NB4 (cell line): ENCODE measurements around the gene LRMDA.
"Not testable (repeated sequence)": the region's sequence is repeated elsewhere in the genome, so short reads cannot be mapped to it uniquely, and the experiment has no call there.

Experiments
- DNase-seq: peaks from one replicate; pipeline ENCODE4 v3.0.0; 2010; ENCODE audit warnings: low read depth
- H3K4me3 ChIP-seq: one replicate; pipeline ENCODE4 v1.5.1; 2011; ENCODE audit warnings: mild to moderate bottlenecking, low read depth, low read length, moderate library complexity
- CTCF ChIP-seq: IDR thresholded peaks from one replicate; pipeline ENCODE4 v1.5.1; 2012; ENCODE audit warnings: low read depth, low read length
- MAX ChIP-seq: IDR thresholded peaks from 2 replicates; pipeline ENCODE4 v1.6.1; 2011; ENCODE audit warnings: low read depth, low read length
- MYC ChIP-seq: IDR thresholded peaks from 2 replicates; pipeline ENCODE4 v1.6.1; 2011; ENCODE audit warnings: low read depth, low read length
- POLR2A ChIP-seq: IDR thresholded peaks from 2 replicates; pipeline ENCODE4 v1.6.1; 2011; ENCODE audit warnings: mild to moderate bottlenecking; ENCODE audit not compliant: insufficient read length; ENCODE audit errors: extremely low read depth

The LRMDA gene

GRCh38 chr10:75512203-75512933, 80.9 kb downstream of the LRMDA start:
- TF ChIP-seq MAX (no peak), POLR2A (no peak), MYC (no peak), CTCF (no peak)
- DNase-seq: no peak
- no peak overlapping the region for H3K4me3 ChIP-seq

GRCh38 chr10:75513292-75513885, 82.0 kb downstream of the LRMDA start:
- DNase-seq: no peak
- H3K4me3 ChIP-seq: no peak overlapping the region
- no peak for TF ChIP-seq MAX
- TF ChIP-seq POLR2A: no peak
- TF ChIP-seq CTCF: no peak
- no peak for TF ChIP-seq MYC

GRCh38 chr10:75514830-75515229, 83.4 kb downstream of the LRMDA start:
- no peak for DNase-seq
- H3K4me3 ChIP-seq: no peak overlapping the region
- TF ChIP-seq MYC (no peak), POLR2A (no peak), CTCF (no peak), MAX (no peak)

- not testable (repeated sequence) for H3K4me3 ChIP-seq, DNase-seq
These were observed 84.7 kb downstream of the LRMDA start for GRCh38 chr10:75516154-75516553.

- H3K4me3 ChIP-seq: not testable (repeated sequence)
These were observed 87.8 kb downstream of the LRMDA start for GRCh38 chr10:75519213-75519612.

GRCh38 chr10:75521194-75521829, 89.9 kb downstream of the LRMDA start:
- H3K4me3 ChIP-seq, DNase-seq: not testable (repeated sequence)

More at GRCh38 chr10:75519213-75519612, 87.8 kb downstream of the LRMDA start:
- DNase-seq: not testable (repeated sequence)

- no peak for DNase-seq
- H3K4me3 ChIP-seq: no peak overlapping the region
- TF ChIP-seq MAX (no peak), POLR2A (no peak), CTCF (no peak), MYC (no peak)
These were observed 93.6 kb downstream of the LRMDA start for GRCh38 chr10:75525067-75525466.
